T-helper 22 cell (primary cell): ENCODE results near the gene ASGR1.
"Not testable (repeated sequence)": the region's sequence is repeated elsewhere in the genome, so short reads cannot be mapped to it uniquely, and the experiment has no call there.

Experiments
- DNase-seq: peaks from one replicate; pipeline ENCODE4 v3.0.0-alpha.2; 2020; ENCODE audit warnings: low read depth

Gene ASGR1

DNA sequence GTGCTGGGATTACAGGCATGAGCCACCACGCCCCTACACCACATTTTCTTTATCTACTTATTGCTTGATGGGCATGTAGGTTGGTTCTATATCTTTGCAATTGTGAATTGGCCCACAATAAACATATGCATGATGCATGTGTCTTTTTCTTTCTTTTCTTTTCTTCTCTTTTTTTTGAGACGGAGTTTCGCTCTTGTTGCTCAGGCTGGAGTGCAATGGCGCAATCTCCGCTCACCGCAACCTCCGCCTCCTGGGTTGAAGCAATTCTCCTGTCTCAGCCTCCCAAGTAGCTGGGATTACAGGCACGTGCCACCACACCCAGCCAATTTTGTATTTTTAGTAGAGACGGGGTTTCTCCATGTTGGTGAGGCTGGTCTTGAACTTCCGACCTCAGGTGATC, 20.7 kb downstream of the ASGR1 start:
- DNase-seq, result not testable (repeated sequence)

- no peak for DNase-seq
Observed at GRCh38 chr17:7156342-7156940, 22.7 kb downstream of the ASGR1 start.

GRCh38 chr17:7147772-7148171, 31.4 kb downstream of the ASGR1 start:
- no peak for DNase-seq

DNA sequence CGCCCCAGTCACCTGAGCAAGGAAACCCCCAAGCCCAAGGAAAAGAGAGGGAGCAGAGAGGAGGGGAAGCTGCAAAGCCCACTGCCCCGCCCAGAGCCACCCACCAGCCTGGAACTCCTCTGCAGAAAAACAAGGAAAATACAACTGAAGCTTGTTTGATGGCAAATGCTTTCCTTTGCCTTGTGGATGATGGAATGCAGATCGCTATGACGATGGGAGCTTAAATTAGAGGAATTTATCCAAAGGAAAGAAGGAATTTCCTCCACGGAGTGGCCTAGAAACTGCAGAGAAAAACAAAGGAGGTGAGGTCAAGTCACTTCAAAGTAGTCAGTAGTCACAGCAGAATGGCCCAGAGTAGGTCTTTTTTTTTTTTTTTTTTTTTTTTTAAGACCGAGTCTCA, 33.1 kb downstream of the ASGR1 start:
- DNase-seq, result no peak

DNA sequence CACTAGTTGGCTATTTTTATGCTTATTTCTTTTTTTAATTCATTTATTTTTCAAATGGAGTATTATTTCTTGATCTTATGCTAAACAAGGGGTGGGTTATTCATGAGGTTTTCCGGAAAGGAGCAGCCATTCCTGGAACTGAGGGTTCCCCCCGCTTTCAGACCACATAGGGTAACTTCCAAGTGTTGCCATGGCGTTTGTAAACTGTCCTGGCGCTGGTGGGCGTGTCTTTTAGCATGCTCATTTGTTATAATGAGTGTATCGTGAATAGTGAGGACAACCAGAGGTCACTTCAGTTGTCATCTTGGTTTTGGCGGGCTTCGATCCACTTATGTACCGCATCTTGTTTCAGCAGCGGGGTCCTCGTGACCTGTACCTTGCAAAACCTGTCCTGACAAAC, 35.0 kb downstream of the ASGR1 start:
- DNase-seq, result no peak

DNA sequence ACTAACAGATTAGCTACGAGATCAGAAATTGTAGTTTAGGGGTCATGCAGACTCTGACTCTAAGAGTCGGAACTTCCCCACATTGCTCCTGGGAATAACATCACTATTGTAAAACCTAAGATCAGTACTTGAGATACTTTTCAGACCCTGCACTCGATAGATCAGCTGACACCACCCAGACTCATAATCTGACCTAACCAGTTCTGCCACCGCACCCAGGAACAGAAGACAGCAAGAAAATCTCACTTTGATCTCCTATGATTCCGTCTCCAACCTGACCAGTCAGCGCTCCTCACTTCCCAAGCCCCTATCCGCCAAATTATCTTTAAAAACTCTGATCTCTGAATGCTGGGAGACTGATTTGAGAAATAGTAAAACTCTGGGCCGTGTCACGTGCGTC, 37.3 kb downstream of the ASGR1 start:
- no peak for DNase-seq

DNA sequence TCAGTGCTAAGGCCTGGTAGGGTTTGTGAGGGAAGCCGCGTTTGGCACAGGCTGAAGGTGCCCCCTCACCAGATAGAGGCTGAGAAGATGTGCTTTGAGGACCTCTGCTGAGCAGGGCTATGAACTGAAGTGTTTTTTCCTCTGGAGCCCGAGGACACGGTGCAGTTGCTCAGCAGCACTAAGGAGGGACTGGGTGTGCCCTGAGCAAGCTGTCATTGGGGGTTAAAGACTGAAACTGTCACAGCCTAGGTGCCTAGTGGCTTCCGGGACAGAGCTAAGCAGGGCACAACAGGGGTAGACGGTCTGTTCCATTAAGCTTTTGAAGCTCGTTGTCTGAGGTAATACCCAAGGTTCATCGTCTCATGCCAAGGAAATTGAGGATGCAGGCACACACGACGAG, 39.8 kb downstream of the ASGR1 start:
- no peak for DNase-seq

- no peak for DNase-seq
Observed at GRCh38 chr17:7138800-7139381, 40.3 kb downstream of the ASGR1 start.

DNA sequence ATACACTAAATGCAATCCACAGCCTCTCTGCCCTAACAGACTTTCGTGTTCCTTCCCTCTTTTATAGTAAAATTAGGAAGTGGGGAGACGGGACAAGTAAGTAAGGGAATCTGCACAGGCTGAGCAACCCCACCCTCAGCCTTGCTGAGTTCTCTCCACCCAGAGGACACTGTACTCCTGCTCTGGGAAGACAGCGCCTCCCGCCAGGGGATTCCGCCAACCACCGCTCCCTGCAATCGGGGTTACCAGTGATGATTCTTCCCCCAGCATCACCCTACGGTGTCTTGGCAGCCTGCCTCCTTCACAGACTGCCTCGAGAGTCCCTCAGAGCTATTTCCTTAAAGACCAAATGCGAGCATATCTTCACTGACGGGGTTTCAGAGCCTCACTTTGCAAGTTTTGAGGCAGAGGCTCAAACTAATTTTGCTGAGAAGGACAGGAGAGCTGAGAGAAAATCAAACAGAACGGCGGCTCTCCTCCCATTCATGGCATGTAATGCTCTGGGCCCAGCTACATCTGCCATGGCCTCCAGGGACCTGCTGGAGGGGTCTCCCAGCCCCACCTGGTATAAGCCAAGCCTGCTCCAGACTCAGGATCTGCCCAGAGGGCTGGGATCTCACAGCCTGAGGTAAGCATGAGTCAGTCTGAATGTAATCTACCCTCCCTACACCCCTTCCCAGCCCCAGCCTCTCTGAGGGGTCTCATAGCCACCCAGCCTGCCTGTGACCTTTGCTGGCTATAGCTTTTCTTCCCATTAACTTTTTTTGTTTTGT, 41.8 kb downstream of the ASGR1 start:
- DNase-seq, result no peak

DNA sequence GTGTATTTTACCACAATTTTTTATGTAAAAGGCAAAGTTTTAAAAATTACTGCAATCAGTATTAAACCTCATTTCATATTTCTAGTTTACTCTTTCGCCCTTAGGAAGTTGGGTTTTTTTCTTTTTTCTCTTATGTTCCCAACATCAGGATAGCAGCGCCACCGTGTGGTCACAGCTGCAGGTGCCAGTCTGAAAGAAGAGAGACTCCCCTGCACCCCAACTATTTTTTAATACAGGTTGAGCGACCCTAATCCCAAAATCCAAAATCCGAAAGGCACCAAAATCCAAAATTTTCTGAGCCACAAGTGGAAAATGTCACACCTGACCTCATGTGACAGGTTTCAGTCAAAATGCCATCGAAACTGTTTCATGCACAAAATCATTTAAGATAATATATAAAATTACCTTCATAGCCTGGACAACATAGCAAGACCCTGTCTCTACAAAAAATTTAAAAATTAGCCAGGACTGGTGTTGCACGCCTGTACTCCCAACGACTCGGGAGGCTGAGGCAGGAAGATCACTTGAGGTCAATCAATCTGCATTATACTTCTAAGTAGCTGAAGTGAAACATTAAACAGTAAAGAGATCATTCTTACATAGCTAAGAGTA, 42.8 kb downstream of the ASGR1 start:
- peak; percentile 52 for DNase-seq

- DNase-seq, result no peak
Observed at GRCh38 chr17:7133916-7134315, 45.3 kb downstream of the ASGR1 start.

- DNase-seq, result no peak
Observed at GRCh38 chr17:7133424-7133823, 45.7 kb downstream of the ASGR1 start.

GRCh38 chr17:7132511-7133094, 46.6 kb downstream of the ASGR1 start:
- DNase-seq, result peak; percentile 54

GRCh38 chr17:7131423-7131791, 47.8 kb downstream of the ASGR1 start:
- DNase-seq, result no peak

GRCh38 chr17:7130621-7131422, 48.3 kb downstream of the ASGR1 start:
- no peak for DNase-seq

DNA sequence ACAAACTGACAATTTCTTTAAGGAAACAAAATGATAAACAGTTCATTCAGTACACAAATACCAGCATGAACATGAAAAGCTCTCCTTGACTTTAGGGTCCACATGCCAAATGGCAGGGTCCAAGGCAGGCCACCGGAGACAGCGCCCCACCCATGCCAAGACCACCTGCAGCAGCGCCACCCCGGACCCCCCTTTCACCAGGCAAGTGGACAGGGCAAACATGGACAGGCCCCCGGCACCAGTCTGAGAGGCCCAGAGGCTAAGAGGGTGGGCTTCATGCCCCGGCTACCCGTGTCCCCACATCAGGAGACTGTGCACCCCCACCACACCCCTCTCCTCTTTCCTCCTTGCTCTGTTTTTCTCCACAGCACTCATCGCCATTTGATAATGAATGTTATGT, 49.9 kb downstream of the ASGR1 start:
- DNase-seq, result no peak

GRCh38 chr17:7128160-7128559, 51.0 kb downstream of the ASGR1 start:
- no peak for DNase-seq

DNA sequence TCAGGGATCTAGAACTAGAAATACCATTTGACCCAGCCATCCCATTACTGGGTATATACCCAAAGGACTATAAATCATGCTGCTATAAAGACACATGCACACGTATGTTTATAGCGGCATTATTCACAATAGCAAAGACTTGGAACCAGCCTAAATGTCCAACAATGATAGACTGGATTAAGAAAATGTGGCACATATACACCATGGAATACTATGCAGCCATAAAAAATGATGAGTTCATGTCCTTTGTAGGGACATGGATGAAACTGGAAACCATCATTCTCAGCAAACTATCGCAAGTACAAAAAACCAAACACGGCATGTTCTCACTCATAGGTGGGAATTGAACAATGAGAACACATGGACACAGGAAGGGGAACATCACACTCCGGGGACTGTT, 51.7 kb downstream of the ASGR1 start:
- not testable (repeated sequence) for DNase-seq

GRCh38 chr17:7126386-7126785, 52.8 kb downstream of the ASGR1 start:
- DNase-seq, result not testable (repeated sequence)

GRCh38 chr17:7124923-7125322, 54.2 kb downstream of the ASGR1 start:
- DNase-seq, result no peak

GRCh38 chr17:7123844-7124243, 55.3 kb downstream of the ASGR1 start:
- no peak for DNase-seq
